Measurements from ENCODE around the gene PARP14.

The PARP14 gene

DNA sequence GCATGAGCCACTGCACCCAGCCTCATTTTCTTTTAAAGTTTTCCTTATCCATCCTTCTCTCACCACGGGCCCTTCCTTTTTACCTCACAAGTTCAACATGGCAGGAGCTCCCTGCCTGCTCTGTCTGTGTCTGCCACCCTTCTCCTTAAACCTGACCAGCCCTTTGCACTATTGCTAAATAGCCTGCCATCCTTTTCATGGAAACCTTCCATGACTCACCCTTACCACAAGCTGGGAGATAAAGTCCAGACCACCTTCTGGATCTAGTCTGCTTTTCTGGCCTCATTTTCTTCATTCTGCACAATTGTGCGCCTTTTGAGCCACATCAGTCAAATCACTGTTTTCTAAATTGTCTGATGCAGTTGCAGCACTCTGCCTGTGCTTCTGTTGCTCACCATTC lies 8.9 kb downstream of the PARP14 start:
- H2BK120ac ChIP-seq (ENCODE audit: insufficient read depth, low read length, poor library complexity): no peak overlapping the region
- H3K18ac ChIP-seq (ENCODE audit: low read length): no peak overlapping the region
- no peaks in the 10 kb centered on the region for H3K9me3 ChIP-seq (ENCODE audit: insufficient read depth, low read depth, low read length)
- H3K36me3 ChIP-seq (ENCODE audit: control insufficient read depth in 1 of 2, insufficient read depth in 2 of 2, low read length in 2 of 2): peaks cover 0 to 3% of the 10 kb centered on the region in 2 experiments
- no peak overlapping the region for H3K4me3 ChIP-seq (ENCODE audit: low read depth, low read length)
- H3K23ac ChIP-seq (ENCODE audit: low read length): no peak overlapping the region
- H3K27me3 ChIP-seq (ENCODE audit: insufficient read depth, low read length): no peaks in the 10 kb centered on the region
- no peaks in the 10 kb centered on the region for H3K79me1 ChIP-seq (ENCODE audit: low read length)
- H3K14ac ChIP-seq (ENCODE audit: low read length): no peak overlapping the region
- H4K8ac ChIP-seq (ENCODE audit: low read depth, low read length): peak overlapping the region; percentile 29
- no peak overlapping the region for H2AK5ac ChIP-seq (ENCODE audit: low read length)
- no peaks in the 10 kb centered on the region for H3K79me2 ChIP-seq (ENCODE audit: control insufficient read depth, insufficient read depth, low read length, poor library complexity)
- H4K91ac ChIP-seq (ENCODE audit: low read depth, low read length): no peak overlapping the region
- no peak overlapping the region for H3K4me2 ChIP-seq (ENCODE audit: low read length)
- H2BK12ac ChIP-seq (ENCODE audit: low read length): no peak overlapping the region
- peak overlapping the region; percentile 48 for H3K27ac ChIP-seq (ENCODE audit: low read depth, low read length)
- H2BK5ac ChIP-seq (ENCODE audit: low read depth, low read length, poor library complexity): no peak overlapping the region
- H3K9ac ChIP-seq (ENCODE audit: low read length): no peak overlapping the region
- WGBS (ENCODE audit: extremely low coverage, insufficient coverage, insufficient read length): no CpG with 5 or more reads among the region's 2 CpGs
- H3K4me1 ChIP-seq (ENCODE audit: control insufficient read depth in 1 of 2, insufficient read depth in 2 of 2, low read length in 2 of 2): peaks cover 8 to 15% of the 10 kb centered on the region in 2 experiments
- no peak overlapping the region for H2AFZ ChIP-seq (ENCODE audit: insufficient read depth, low read length, poor library complexity)
- no peak overlapping the region for H4K12ac ChIP-seq (ENCODE audit: low read depth, low read length)
- no peak for DNase-seq
- no peak overlapping the region for H3K4ac ChIP-seq (ENCODE audit: low read depth, low read length)

DNA sequence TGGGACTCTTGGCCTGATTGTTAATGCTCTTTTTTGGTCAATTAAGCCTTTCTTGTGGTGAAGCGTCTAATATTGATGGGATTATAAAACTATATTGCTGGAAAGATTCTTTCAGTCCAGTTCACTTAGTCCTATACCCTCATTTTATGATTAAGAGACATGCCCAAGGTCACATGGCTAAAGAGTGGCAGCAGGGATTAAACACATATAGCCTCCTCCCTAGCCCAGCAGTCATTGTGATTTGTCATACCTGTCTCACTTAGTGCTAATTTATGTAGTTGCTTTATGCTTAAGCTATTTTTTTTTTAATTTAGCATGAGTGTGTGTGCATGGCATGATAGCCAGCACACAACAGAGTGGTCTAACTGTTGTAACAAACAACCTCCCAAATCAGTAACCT lies 9.5 kb downstream of the PARP14 start:
- Histone ChIP-seq H2BK12ac (ENCODE audit: low read length) (no peak overlapping the region), H3K4me1 (ENCODE audit: control insufficient read depth in 1 of 2, insufficient read depth in 2 of 2, low read length in 2 of 2) (peaks cover 8 to 15% of the 10 kb centered on the region in 2 experiments), H3K27ac (ENCODE audit: low read depth, low read length) (peak overlapping the region; percentile 48), H3K4me3 (ENCODE audit: low read depth, low read length) (no peak overlapping the region), H3K27me3 (ENCODE audit: insufficient read depth, low read length) (no peaks in the 10 kb centered on the region), H4K12ac (ENCODE audit: low read depth, low read length) (no peak overlapping the region), H2AK5ac (ENCODE audit: low read length) (no peak overlapping the region), H3K18ac (ENCODE audit: low read length) (no peak overlapping the region), H3K79me1 (ENCODE audit: low read length) (no peaks in the 10 kb centered on the region), H3K23ac (ENCODE audit: low read length) (no peak overlapping the region), H2BK120ac (ENCODE audit: insufficient read depth, low read length, poor library complexity) (no peak overlapping the region), H3K79me2 (ENCODE audit: control insufficient read depth, insufficient read depth, low read length, poor library complexity) (no peaks in the 10 kb centered on the region), H3K4me2 (ENCODE audit: low read length) (no peak overlapping the region), H3K4ac (ENCODE audit: low read depth, low read length) (no peak overlapping the region), H4K8ac (ENCODE audit: low read depth, low read length) (no peak overlapping the region), H3K9me3 (ENCODE audit: insufficient read depth, low read depth, low read length) (no peaks in the 10 kb centered on the region), H3K9ac (ENCODE audit: low read length) (no peak overlapping the region), H2BK5ac (ENCODE audit: low read depth, low read length, poor library complexity) (no peak overlapping the region), H4K91ac (ENCODE audit: low read depth, low read length) (no peak overlapping the region), H2AFZ (ENCODE audit: insufficient read depth, low read length, poor library complexity) (no peak overlapping the region), H3K36me3 (ENCODE audit: control insufficient read depth in 1 of 2, insufficient read depth in 2 of 2, low read length in 2 of 2) (peaks cover 0 to 3% of the 10 kb centered on the region in 2 experiments), H3K14ac (ENCODE audit: low read length) (no peak overlapping the region)
- WGBS (ENCODE audit: extremely low coverage, insufficient coverage, insufficient read length): no CpG with 5 or more reads among the region's 1 CpG
- no peak for DNase-seq

DNA sequence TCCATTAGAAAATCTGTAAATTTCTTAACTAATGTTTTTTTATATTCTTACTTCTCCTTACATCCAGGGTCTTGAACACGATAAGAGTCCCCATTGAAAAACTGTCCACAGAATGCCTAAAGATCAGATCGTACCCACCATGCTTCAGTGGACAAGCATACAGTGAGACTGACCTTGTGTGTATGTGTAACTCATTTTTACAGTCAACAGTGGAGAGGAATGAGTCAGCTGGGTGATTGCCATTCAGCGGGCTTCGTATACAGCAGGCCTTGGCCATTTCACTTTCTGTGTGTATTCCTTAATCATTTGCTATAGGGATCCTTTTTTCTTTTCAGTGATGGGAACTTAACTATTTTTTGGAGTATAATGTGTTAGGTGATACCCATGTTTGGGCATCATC lies 10.6 kb downstream of the PARP14 start:
- peaks cover 0 to 3% of the 10 kb centered on the region in 2 experiments for H3K36me3 ChIP-seq (ENCODE audit: control insufficient read depth in 1 of 2, insufficient read depth in 2 of 2, low read length in 2 of 2)
- no CpG with 5 or more reads among the region's 4 CpGs for whole genome bisulfite sequencing (ENCODE audit: extremely low coverage, insufficient coverage, insufficient read length)
- no peak overlapping the region for H2AFZ ChIP-seq (ENCODE audit: insufficient read depth, low read length, poor library complexity)
- no peak overlapping the region for H3K14ac ChIP-seq (ENCODE audit: low read length)
- no peak overlapping the region for H3K4me2 ChIP-seq (ENCODE audit: low read length)
- H2BK12ac ChIP-seq (ENCODE audit: low read length): no peak overlapping the region
- H3K27me3 ChIP-seq (ENCODE audit: insufficient read depth, low read length): no peaks in the 10 kb centered on the region
- no peak for DNase-seq
- H2BK120ac ChIP-seq (ENCODE audit: insufficient read depth, low read length, poor library complexity): no peak overlapping the region
- peaks cover 8 to 15% of the 10 kb centered on the region in 2 experiments for H3K4me1 ChIP-seq (ENCODE audit: control insufficient read depth in 1 of 2, insufficient read depth in 2 of 2, low read length in 2 of 2)
- H3K23ac ChIP-seq (ENCODE audit: low read length): no peak overlapping the region
- no peaks in the 10 kb centered on the region for H3K79me1 ChIP-seq (ENCODE audit: low read length)
- no peak overlapping the region for H3K27ac ChIP-seq (ENCODE audit: low read depth, low read length)
- no peaks in the 10 kb centered on the region for H3K79me2 ChIP-seq (ENCODE audit: control insufficient read depth, insufficient read depth, low read length, poor library complexity)
- no peak overlapping the region for H3K4me3 ChIP-seq (ENCODE audit: low read depth, low read length)
- H3K9ac ChIP-seq (ENCODE audit: low read length): no peak overlapping the region
- no peak overlapping the region for H2AK5ac ChIP-seq (ENCODE audit: low read length)
- no peak overlapping the region for H4K12ac ChIP-seq (ENCODE audit: low read depth, low read length)
- no peaks in the 10 kb centered on the region for H3K9me3 ChIP-seq (ENCODE audit: insufficient read depth, low read depth, low read length)
- H4K91ac ChIP-seq (ENCODE audit: low read depth, low read length): no peak overlapping the region
- no peak overlapping the region for H2BK5ac ChIP-seq (ENCODE audit: low read depth, low read length, poor library complexity)
- no peak overlapping the region for H4K8ac ChIP-seq (ENCODE audit: low read depth, low read length)
- H3K4ac ChIP-seq (ENCODE audit: low read depth, low read length): no peak overlapping the region
- no peak overlapping the region for H3K18ac ChIP-seq (ENCODE audit: low read length)

DNA sequence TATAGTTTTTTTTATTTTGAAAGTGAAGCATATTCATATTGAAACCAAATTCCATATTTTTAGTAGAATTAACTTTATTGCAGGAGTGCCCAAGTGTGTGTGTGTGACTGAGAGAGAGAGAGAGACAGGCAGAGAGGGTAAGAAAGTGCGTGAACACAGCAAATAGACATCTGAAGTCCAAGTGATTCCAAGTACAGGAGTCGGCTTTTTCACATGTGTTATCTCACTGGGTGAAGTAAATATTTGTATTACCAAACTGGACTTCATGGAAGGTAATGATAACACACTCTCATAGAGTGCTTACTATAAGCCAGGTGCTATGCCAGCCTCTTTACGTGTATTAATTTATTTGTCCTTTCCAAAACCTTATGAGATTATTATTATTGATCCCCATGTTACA lies 12.0 kb downstream of the PARP14 start:
- H2BK12ac ChIP-seq (ENCODE audit: low read length): no peak overlapping the region
- H4K12ac ChIP-seq (ENCODE audit: low read depth, low read length): no peak overlapping the region
- H4K91ac ChIP-seq (ENCODE audit: low read depth, low read length): no peak overlapping the region
- H3K27me3 ChIP-seq (ENCODE audit: insufficient read depth, low read length): no peaks in the 10 kb centered on the region
- H3K4me1 ChIP-seq (ENCODE audit: control insufficient read depth in 1 of 2, insufficient read depth in 2 of 2, low read length in 2 of 2): peaks cover 4 to 10% of the 10 kb centered on the region in 2 experiments
- no peak overlapping the region for H3K4me2 ChIP-seq (ENCODE audit: low read length)
- no CpG with 5 or more reads among the region's 3 CpGs for WGBS (ENCODE audit: extremely low coverage, insufficient coverage, insufficient read length)
- no peak overlapping the region for H3K9ac ChIP-seq (ENCODE audit: low read length)
- no peaks in the 10 kb centered on the region for H3K9me3 ChIP-seq (ENCODE audit: insufficient read depth, low read depth, low read length)
- no peaks in the 10 kb centered on the region for H3K79me2 ChIP-seq (ENCODE audit: control insufficient read depth, insufficient read depth, low read length, poor library complexity)
- no peak overlapping the region for H4K8ac ChIP-seq (ENCODE audit: low read depth, low read length)
- H2AK5ac ChIP-seq (ENCODE audit: low read length): no peak overlapping the region
- H3K14ac ChIP-seq (ENCODE audit: low read length): no peak overlapping the region
- no peaks in the 10 kb centered on the region for H3K79me1 ChIP-seq (ENCODE audit: low read length)
- no peak overlapping the region for H3K18ac ChIP-seq (ENCODE audit: low read length)
- no peak overlapping the region for H3K4me3 ChIP-seq (ENCODE audit: low read depth, low read length)
- no peak overlapping the region for H2BK120ac ChIP-seq (ENCODE audit: insufficient read depth, low read length, poor library complexity)
- no peak overlapping the region for H3K4ac ChIP-seq (ENCODE audit: low read depth, low read length)
- H3K27ac ChIP-seq (ENCODE audit: low read depth, low read length): no peak overlapping the region
- no peak for DNase-seq
- H3K23ac ChIP-seq (ENCODE audit: low read length): no peak overlapping the region
- H2BK5ac ChIP-seq (ENCODE audit: low read depth, low read length, poor library complexity): no peak overlapping the region
- no peaks in the 10 kb centered on the region for H3K36me3 ChIP-seq (ENCODE audit: control insufficient read depth in 1 of 2, insufficient read depth in 2 of 2, low read length in 2 of 2)
- H2AFZ ChIP-seq (ENCODE audit: insufficient read depth, low read length, poor library complexity): no peak overlapping the region
